Middle frontal gyrus (tissue), 1 donor: ENCODE measurements around the gene TRAF3IP3.
A peak's percentile ranks its signal among the peaks of the same experiment; 100 is the strongest.

ENCODE experiments used
- DNase-seq: peaks from one replicate; pipeline ENCODE4 v3.0.0-alpha.2; 2015; ENCODE audit warnings: low spot score; ENCODE audit errors: extremely low spot score

The TRAF3IP3 gene

GRCh38 chr1:209825591-209826434 is 70.0 kb downstream of the TRAF3IP3 start:
- no peak for DNase-seq

GRCh38 chr1:209827384-209828262 is 71.8 kb downstream of the TRAF3IP3 start, which contains the start of gene UTP25:
UTP25 (plus strand) TSS chr1:209827972; CDS start chr1:209828064, 92 bp downstream.
- DNase-seq, result peak; percentile 92

- no peak for DNase-seq
Observed at GRCh38 chr1:209829716-209830115, 73.9 kb downstream of the TRAF3IP3 start.

DNA sequence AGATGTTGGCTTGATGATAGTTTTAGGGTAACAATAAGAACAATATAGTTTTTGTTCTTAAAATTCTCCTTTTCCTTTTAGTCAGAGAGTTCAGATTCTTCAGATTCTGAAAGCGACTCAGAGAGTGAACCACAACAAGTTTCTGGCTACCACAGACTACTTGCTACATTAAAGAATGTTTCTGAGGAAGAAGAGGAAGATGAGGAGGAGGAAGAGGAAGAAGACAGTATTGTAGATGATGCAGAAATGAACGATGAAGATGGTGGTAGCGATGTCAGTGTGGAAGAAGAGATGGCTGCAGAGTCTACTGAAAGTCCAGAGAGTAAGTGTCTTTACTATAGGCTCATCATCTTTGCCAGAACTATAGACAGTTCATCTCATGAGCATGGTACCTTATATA is 74.9 kb downstream of the TRAF3IP3 start:
- no peak for DNase-seq

- DNase-seq, result no peak
Observed at GRCh38 chr1:209831615-209832014, 75.8 kb downstream of the TRAF3IP3 start.
